Kidney capillary endothelial cell (primary cell): ENCODE measurements around the gene MYMX.

Experiments
- DNase-seq: peaks from one replicate; pipeline ENCODE4 v3.0.0-alpha.2; 2018; ENCODE audit warnings: low spot score

Gene MYMX

GRCh38 chr6:44250718-44251123, 34.0 kb downstream of the MYMX start:
- DNase-seq: no peak

GRCh38 chr6:44251576-44252524, 35.1 kb downstream of the MYMX start:
- no peak for DNase-seq

- DNase-seq: no peak
Measured at GRCh38 chr6:44253307-44254101, 36.8 kb downstream of the MYMX start.

GRCh38 chr6:44254191-44255104, 37.7 kb downstream of the MYMX start:
- DNase-seq: no peak

GRCh38 chr6:44255105-44255808, 38.5 kb downstream of the MYMX start:
- DNase-seq: no peak

GRCh38 chr6:44255871-44256774, 39.4 kb downstream of the MYMX start:
- no peak for DNase-seq

- DNase-seq: no peak
Measured at GRCh38 chr6:44256775-44257024, 40.0 kb downstream of the MYMX start.

GRCh38 chr6:44257025-44257752, 40.5 kb downstream of the MYMX start, which contains the start of gene SLC35B2:
Gene SLC35B2 (minus strand): TSS chr6:44257528. CDS start chr6:44257410, 118 bp downstream.
- DNase-seq: peak; percentile 74

GRCh38 chr6:44257753-44258324, 41.1 kb downstream of the MYMX start:
- DNase-seq: no peak

- no peak for DNase-seq
Measured at GRCh38 chr6:44258325-44258863, 41.7 kb downstream of the MYMX start.

- no peak for DNase-seq
Measured at GRCh38 chr6:44258921-44259320, 42.2 kb downstream of the MYMX start.

- DNase-seq: no peak
Measured at GRCh38 chr6:44260011-44260410, 43.3 kb downstream of the MYMX start.

GRCh38 chr6:44260451-44261297, 43.9 kb downstream of the MYMX start:
- DNase-seq: no peak

- no peak for DNase-seq
Measured at GRCh38 chr6:44261581-44261980, 44.9 kb downstream of the MYMX start.

- no peak for DNase-seq
Measured at GRCh38 chr6:44262467-44263353, 46.0 kb downstream of the MYMX start.

- no peak for DNase-seq
Measured at GRCh38 chr6:44263354-44264100, 46.8 kb downstream of the MYMX start.
